Measurements from ENCODE around the gene EXTL2.
"Not testable (repeated sequence)": the region's sequence is repeated elsewhere in the genome, so short reads cannot be mapped to it uniquely, and the experiment has no call there.

Gene EXTL2

GRCh38 chr1:100894603-100895539 lies at the start of gene EXTL2:
Gene EXTL2 (minus strand): TSS chr1:100894842. CDS start chr1:100888757, 6,085 bp downstream.
- peak; percentile 77 to 87 for DNase-seq

- no peak for DNase-seq
These were observed 48.9 kb upstream of the EXTL2 start for GRCh38 chr1:100943533-100943932.

GRCh38 chr1:100942304-100943046 lies 47.8 kb upstream of the EXTL2 start:
- no peak for DNase-seq

- no peak for DNase-seq
These were observed 47.1 kb upstream of the EXTL2 start for GRCh38 chr1:100941580-100942216.

- DNase-seq, result no peak
These were observed 46.5 kb upstream of the EXTL2 start for GRCh38 chr1:100941098-100941527.

- no peak for DNase-seq
These were observed 41.7 kb upstream of the EXTL2 start for GRCh38 chr1:100936194-100936967.

- not testable (repeated sequence) for DNase-seq
These were observed 38.9 kb upstream of the EXTL2 start for GRCh38 chr1:100933555-100933954.

GRCh38 chr1:100931716-100932115 lies 37.1 kb upstream of the EXTL2 start:
- DNase-seq, result no peak

GRCh38 chr1:100930494-100930893 lies 35.9 kb upstream of the EXTL2 start:
- no peak for DNase-seq

GRCh38 chr1:100928128-100928527 lies 33.5 kb upstream of the EXTL2 start:
- no peak for DNase-seq

GRCh38 chr1:100927276-100927675 lies 32.6 kb upstream of the EXTL2 start:
- no peak for DNase-seq

GRCh38 chr1:100926240-100926639 lies 31.6 kb upstream of the EXTL2 start:
- DNase-seq, result no peak

- no peak for DNase-seq
These were observed 30.3 kb upstream of the EXTL2 start for GRCh38 chr1:100924991-100925390.

- DNase-seq, result no peak
These were observed 29.6 kb upstream of the EXTL2 start for GRCh38 chr1:100924212-100924611.

- peak; percentile 66 to 76 for DNase-seq
These were observed 26.6 kb upstream of the EXTL2 start for GRCh38 chr1:100921110-100921706.

GRCh38 chr1:100912019-100912418 lies 17.4 kb upstream of the EXTL2 start:
- no peak for DNase-seq

GRCh38 chr1:100909018-100909417 lies 14.4 kb upstream of the EXTL2 start:
- DNase-seq, result no peak

- no peak for DNase-seq
These were observed 13.2 kb upstream of the EXTL2 start for GRCh38 chr1:100907887-100908286.

GRCh38 chr1:100905181-100905580 lies 10.5 kb upstream of the EXTL2 start:
- no peak for DNase-seq

- no peak for DNase-seq
These were observed 9.9 kb upstream of the EXTL2 start for GRCh38 chr1:100904528-100904927.

- DNase-seq, result no peak
These were observed 9.1 kb upstream of the EXTL2 start for GRCh38 chr1:100903777-100904176.

- DNase-seq, result no peak
These were observed 7.7 kb upstream of the EXTL2 start for GRCh38 chr1:100902365-100902764.

All from NCI-H446 (cell line).